ENCODE results near the gene PDP2. TPM values are rescaled to one million over a fixed set of nuclear protein-coding genes. Genes with fewer than 3 reads are reported as not detected.

PDP2 gene
- total RNA-seq, 1 experiment from 2014 or later = 23.1 TPM

- Histone ChIP-seq H3K9ac (ENCODE audit: extremely low read depth, insufficient read length, low read length) (no peak overlapping the region), H3K4ac (ENCODE audit: low read depth, low read length) (no peak overlapping the region), H3K27me3 (ENCODE audit: insufficient read depth, low read length) (no peaks in the 10 kb centered on the region), H3K4me2 (ENCODE audit: insufficient read depth, insufficient read length, low read length) (no peak overlapping the region), H3K9me3 (ENCODE audit: control insufficient read depth, low read depth, low read length) (no peaks in the 10 kb centered on the region), H3K14ac (ENCODE audit: insufficient read depth, low read length) (no peak overlapping the region), H3T11ph (ENCODE audit: low read length) (no peak overlapping the region), H2AK5ac (ENCODE audit: insufficient read length, low read length) (no peak overlapping the region), H4K8ac (replicated peaks; ENCODE audit: insufficient read length, low read depth, low read length) (no peak overlapping the region), H3K18ac (ENCODE audit: insufficient read length, low read depth, low read length) (no peak overlapping the region), H2BK5ac (ENCODE audit: insufficient read length, low read length) (no peak overlapping the region), H3K79me1 (ENCODE audit: insufficient read depth, low read depth, low read length, poor library complexity, severe bottlenecking) (no peaks in the 10 kb centered on the region), H4K91ac (ENCODE audit: insufficient read length, low read depth, low read length) (no peak overlapping the region), H3K4me1 (ENCODE audit: insufficient read depth, low read length) (no peaks in the 10 kb centered on the region), H3K56ac (ENCODE audit: insufficient read length, low read depth, low read length) (no peak overlapping the region), H3K23me2 (ENCODE audit: insufficient read length, low read depth, low read length, poor library complexity, severe bottlenecking) (no peaks in the 10 kb centered on the region), H4K5ac (ENCODE audit: insufficient read length, low read depth, low read length) (no peak overlapping the region), H2BK12ac (ENCODE audit: insufficient read length, low read depth, low read length) (no peak overlapping the region), H4K20me1 (ENCODE audit: control insufficient read depth, insufficient read depth, insufficient read length) (no peaks in the 10 kb centered on the region), H2AFZ (ENCODE audit: low read length) (no peak overlapping the region), H2BK20ac (ENCODE audit: low read depth, low read length, poor library complexity, severe bottlenecking) (no peak overlapping the region), H2BK120ac (ENCODE audit: low read depth, low read length, poor library complexity, severe bottlenecking) (no peak overlapping the region), H2BK15ac (ENCODE audit: low read depth, low read length) (no peak overlapping the region), H3K23ac (ENCODE audit: insufficient read length, low read depth, low read length) (no peak overlapping the region), H3K79me2 (ENCODE audit: insufficient read depth, low read length) (no peaks in the 10 kb centered on the region), H3K27ac (ENCODE audit: insufficient read length, low read depth, low read length) (no peak overlapping the region)
- Mint-ChIP-seq H3K4me3 (no peak overlapping the region), H3K36me3 (ENCODE audit: insufficient read depth in 1 of 3, low read depth in 3 of 3) (no peaks in the 10 kb centered on the region), H3K27ac (no peak overlapping the region), H3K4me1 (peaks cover 10 to 21% of the 10 kb centered on the region in 2 experiments), H3K27me3 (ENCODE audit: low read depth) (peaks cover 7% of the 10 kb centered on the region), H3K9me3 (no peaks in the 10 kb centered on the region)
- DNase-seq = no peak
- TF ChIP-seq CTCF (conservative IDR thresholded peaks at IDR 0.05) = no peak
- no CpG with 5 or more reads among the region's 10 CpGs for WGBS (ENCODE audit: extremely low coverage, insufficient read length, low lambda C conversion rate)
These were observed 21.3 kb downstream of the PDP2 start for GRCh38 chr16:66901626-66902025.
